Stimulated activated CD4-positive, alpha-beta T cell treated with anti-CD3 and anti-CD28 coated beads, Interleukin-15, amount 100 ng/mL, for 48 hours (primary cell): Measurements from ENCODE around the gene LRRC1.

Experiments used
- DNase-seq, 2 donors: peaks; one replicate each; pipeline ENCODE4 v3.0.0-alpha.2; 2020; ENCODE audit warnings: low read depth in 2 of 2

The LRRC1 gene

DNA sequence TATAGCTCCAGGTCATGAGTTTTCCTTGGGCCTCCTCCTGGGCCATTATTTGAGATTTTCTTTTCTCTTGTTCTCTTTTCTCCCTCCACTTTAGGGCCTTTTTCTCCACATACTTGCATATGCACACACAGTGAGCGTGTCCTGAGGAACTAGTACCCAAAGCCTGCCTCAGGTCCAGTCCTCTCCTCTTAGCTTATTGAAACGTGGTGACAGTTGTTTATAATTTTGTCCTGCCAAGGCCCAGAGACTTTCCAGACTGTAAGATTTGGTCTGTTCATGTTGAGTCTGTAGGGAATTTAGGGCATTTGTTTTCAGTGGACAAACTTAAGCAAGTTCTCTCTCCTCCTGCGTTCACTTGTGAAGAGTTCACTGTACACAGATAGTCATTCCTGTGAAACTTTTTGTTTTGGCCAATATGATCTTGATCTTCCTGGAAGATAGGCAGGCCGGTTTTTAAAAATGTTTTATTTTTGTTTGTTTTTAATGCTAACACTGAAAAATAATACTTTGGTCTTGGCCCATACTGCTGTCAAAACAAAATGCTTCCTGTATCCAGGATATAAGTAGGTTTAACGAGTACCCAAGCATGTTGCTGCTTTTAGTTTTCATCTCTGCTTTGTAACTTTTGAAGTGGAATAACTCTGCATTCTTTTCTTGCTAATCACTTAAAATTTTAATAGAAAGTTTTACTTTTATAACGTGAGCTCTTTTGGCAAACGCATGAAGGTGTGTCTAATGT is 20.7 kb downstream of the LRRC1 start:
- DNase-seq: no peak

- no peak for DNase-seq
These were observed 24.2 kb downstream of the LRRC1 start for GRCh38 chr6:53818858-53819609.

GRCh38 chr6:53822401-53823125 is 27.8 kb downstream of the LRRC1 start:
- DNase-seq: no peak

- DNase-seq: no peak
These were observed 29.9 kb downstream of the LRRC1 start for GRCh38 chr6:53824714-53825113.

GRCh38 chr6:53825532-53826321 is 30.9 kb downstream of the LRRC1 start:
- DNase-seq: no peak

DNA sequence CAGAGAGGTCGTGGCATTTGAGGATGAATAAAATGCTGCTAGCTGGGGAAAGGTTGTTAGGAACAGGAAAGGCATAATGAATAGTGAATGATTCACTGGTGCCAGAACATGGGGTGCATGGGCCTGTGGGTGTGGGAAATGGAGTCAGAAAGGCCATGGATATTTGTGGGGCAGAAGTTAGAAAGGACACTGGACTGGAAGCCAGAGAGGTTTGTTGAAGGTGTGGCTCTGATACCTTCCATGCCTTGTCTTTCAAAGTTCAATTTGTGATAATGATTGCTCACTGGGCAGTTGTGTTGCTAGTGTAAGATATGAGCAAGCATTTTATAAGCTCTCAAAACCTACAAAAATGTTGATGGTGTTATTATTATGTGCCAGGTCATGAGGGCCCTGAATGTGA is 32.7 kb downstream of the LRRC1 start:
- no peak for DNase-seq

- no peak for DNase-seq
These were observed 33.4 kb downstream of the LRRC1 start for GRCh38 chr6:53828215-53828614.

- DNase-seq: no peak
These were observed 34.3 kb downstream of the LRRC1 start for GRCh38 chr6:53828966-53829697.

- no peak for DNase-seq
These were observed 35.0 kb downstream of the LRRC1 start for GRCh38 chr6:53829698-53830221.

- DNase-seq: no peak
These were observed 35.6 kb downstream of the LRRC1 start for GRCh38 chr6:53830366-53830765.

DNA sequence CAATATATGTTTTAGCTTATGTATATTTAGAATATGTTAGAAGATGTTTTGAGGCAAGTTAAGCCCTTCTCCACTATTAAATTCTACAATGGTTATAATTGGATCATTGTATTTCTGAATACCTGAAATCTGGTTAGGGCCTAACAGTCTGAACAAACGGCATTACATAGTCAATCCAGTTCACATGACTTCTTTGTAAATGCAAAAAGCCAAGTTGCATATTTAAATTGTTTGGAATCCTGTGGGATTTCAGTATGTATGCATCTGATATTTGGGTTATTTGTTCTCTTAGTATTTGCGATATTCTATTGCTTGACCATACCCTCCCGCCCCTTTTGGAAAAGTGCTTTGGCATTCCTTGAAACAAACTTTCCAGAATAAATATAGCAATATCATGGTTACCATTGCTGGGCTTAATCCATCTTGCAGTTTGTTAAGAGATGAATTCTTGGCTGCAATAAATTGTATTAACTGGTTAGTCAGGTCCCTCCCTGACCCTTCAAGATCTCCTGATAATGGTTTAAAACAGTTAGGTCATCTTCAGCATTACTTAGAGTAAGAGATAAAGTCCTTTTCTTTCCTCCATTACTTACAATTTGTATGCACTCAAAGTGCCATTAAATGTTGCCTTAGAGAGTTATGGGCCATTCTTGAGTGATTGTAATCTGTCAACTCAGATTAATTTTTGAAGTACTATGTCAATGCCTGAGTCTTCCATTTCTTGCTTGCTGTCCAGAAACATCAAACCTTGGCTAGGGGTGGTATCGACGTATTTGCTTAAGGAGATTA is 36.5 kb downstream of the LRRC1 start:
- no peak for DNase-seq

GRCh38 chr6:53831936-53832660 is 37.3 kb downstream of the LRRC1 start:
- DNase-seq: no peak

DNA sequence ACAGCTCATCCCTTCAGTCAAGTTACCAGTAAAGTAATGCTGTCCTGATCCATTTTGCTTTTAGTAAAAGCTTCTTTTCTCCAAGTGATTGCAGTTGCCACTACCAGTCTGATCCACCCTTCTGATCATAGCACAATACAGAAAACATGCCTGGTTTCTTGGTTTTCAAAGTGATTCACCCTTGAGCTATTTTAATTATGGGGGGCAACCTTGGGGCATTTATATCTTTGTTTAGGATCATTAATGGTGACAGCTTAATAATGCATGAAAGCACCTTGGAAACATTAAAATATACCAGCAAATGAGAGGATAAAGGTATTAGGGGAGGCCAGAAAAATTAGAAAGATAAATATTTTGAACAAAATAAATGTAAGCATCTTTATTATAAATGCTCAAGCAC is 38.4 kb downstream of the LRRC1 start:
- no peak for DNase-seq

- no peak for DNase-seq
These were observed 39.3 kb downstream of the LRRC1 start for GRCh38 chr6:53834132-53834531.

- no peak for DNase-seq
These were observed 43.3 kb downstream of the LRRC1 start for GRCh38 chr6:53837865-53838769.

GRCh38 chr6:53840027-53840426 is 45.2 kb downstream of the LRRC1 start:
- DNase-seq: no peak

DNA sequence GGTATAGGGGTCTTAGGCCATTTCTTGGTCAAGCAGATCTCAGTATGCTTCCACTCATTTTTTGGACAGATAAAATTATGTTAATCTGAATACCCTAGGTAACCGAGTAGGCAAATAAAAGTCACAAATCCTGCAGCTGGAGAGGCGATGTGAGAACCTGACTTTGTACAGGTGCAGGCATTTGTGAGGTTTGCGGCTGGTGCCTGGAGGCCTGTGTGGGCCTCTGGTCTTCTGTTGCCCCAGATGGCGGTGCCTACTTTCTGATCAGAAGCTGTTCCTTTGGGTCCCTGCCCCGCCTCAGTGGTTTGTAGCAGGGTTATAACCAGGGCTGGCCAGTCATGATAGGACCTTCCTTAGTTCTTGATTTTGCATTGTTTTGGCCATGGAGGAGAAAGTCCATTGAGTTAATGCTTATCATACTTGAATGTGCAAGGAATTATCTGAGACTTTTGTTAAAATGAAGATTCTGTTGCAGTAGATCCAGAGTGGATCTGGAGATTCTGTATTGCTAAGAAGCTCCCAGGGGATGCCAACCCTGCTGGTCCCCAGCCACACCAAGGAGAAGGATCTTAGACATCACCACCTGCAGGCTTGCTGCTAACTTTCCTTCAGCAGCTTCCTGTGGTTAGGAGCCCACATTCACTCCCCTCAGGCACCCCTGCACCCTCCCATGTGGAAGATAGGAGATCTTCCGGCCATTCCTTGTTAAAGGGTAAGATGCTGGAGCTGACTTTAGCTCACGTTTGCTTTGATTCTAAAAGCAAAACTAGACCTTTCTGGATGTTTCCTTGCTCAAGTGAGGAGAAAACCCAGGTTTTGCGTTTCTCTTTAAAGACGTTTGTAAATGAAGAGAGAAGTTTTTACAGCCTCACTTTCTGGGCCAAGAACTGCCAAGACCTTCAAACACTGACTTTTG is 50.7 kb downstream of the LRRC1 start:
- DNase-seq: no peak
